GM20000 (cell line): ENCODE measurements around the gene FGFRL1.

Experiments used
- DNase-seq: peaks from one replicate; pipeline ENCODE4 v3.0.0; 2012; ENCODE audit warnings: low spot score
- CTCF ChIP-seq: IDR thresholded peaks from 2 replicates; pipeline ENCODE4 v1.5.1; 2012; ENCODE audit warnings: mild to moderate bottlenecking, control low read depth; ENCODE audit errors: extremely low read depth, missing control alignments

Gene FGFRL1

DNA sequence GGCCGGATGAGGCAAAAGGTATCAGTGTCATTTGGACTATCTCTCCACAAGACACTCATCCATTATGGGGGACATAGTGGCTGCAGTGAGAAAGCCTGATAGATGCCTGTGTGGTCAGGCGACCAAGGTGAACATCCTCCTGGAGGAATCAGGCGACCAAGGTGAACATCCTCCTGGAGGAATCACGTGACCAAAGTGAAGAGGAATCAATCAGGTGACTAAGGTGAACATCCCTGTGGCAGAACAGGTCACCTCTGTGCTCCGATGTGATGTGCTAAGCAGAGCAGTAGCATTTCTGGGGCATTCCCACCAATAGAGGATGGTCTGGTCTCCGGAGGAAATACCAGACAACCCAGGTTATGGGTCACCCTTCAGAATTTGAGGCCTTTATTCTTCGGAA lies 58.0 kb downstream of the FGFRL1 start:
- TF ChIP-seq CTCF, result no peak

DNA sequence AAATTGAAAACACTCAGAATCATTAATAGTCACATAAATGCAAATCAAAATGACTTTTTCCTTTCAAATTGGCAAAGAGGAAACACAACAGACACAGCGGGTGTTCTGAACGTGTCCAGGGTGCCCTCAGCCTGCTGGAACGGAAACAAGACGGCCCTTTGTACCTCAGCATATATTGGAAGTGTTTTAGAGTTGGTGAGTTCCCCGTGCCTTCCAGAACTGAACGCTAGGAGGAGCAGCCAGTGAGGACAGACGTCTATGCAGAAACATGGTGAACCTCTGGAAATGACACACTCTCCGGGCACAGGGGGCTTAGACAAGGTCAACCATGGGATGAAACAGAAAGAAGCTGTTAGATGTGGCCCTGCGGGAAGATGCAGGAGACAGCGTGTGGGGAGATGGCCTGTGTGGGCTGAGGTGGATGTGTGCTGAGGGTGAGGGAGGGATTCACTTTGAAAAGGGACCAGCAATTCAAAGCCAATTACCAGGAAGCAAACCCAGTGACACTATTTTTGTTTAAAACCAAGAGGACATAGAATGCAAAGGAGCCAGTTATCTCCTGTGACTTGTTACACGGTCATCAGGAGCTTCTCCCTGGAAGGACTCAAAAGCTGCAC lies 61.5 kb downstream of the FGFRL1 start:
- peak; percentile 73 for TF ChIP-seq CTCF
- peak; percentile 74 for DNase-seq

More for the DNA sequence above, 58.0 kb downstream of the FGFRL1 start:
- no peak for DNase-seq

DNA sequence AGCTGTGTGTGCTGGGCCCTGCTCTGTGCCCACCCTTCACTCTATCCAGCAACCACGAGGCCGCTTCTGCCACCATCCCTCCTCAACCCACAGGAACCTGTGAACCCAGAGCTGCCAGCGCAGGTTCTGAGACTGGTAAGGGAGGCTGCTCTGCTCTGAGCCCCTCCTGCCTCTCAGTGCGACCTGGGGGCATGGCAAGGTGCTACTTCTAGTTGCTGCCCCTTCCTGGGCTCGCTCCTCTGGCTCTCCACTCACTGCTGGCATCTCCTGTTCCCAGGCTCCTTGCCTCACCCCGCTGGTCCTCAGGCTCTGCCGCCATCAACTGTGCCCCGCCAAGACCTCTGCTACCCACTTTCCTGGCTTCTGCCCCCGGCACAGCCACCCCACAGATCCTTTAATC lies 62.7 kb downstream of the FGFRL1 start:
- no peak for TF ChIP-seq CTCF
- DNase-seq, result no peak

GRCh38 chr4:1075225-1075624 lies 63.8 kb downstream of the FGFRL1 start:
- no peak for DNase-seq
- TF ChIP-seq CTCF, result no peak

DNA sequence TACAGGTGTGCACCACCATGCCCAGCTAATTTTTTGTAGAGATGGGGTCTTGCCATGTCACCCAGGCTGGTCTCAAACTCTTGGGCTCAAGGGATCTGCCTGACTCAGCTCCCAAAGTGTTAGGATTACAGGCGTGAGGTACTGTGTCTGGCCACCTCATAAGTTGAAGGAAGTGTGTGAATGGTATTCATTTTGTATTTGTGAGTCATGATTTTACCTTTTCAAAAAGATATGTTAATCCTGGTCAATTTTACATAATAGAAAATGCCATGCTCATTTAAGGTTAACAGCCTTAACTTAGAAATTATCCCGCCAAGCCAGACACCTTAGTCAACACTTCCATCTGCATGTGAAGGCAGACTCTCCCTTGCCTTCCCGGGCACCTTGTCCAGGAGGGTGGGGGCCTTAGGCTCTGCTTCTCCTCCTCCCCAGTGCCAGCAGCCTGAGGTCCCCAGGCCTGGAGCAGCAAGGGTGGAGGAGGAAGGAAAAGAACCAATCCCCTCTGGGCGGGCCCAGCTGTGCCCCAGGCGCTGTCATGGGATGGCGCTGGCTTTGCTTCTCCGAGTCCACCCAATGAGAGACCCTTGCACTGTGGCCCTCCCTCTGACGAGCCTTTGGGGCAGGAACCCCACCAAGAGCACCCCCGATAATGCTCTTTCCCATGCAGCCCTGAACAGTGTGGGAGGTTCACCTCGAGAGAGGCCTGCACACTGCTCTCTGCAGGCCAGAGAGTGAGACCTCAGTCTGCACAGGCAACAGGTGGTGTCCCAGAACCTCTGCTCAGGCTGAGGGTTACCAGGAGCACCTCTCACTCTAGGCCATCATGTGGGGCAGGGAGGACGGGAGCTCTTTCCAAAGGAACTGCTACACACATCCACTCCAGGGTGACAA lies 64.6 kb downstream of the FGFRL1 start:
- no peak for TF ChIP-seq CTCF
- no peak for DNase-seq
